ENCODE data around the gene PRSS21. TPM values are rescaled to one million over a fixed set of nuclear protein-coding genes. Genes with fewer than 3 reads are reported as not detected.

PRSS21 gene
- total and polyA plus RNA-seq, 4 donors, result 0.18 to 1.0 (median 0.26) TPM; not detected in 1

DNA sequence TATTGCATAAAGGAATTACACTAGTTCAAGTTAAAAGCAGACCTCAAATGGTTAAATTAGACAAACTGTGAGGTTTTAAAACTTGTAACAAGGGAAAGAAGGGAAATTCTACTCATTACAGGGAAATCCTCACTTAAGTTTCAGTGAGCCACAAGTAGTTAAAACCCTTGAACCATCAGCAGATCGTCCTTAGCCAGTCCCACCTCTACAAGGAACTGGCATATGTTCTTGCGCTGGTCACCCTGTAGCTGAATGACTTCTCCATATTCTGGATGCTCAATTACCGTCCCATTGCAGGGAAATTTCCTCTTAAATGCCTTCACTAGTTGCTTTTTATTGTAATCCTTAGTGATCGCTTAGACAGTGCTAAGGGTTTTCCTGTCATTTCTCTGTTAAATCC lies 5.5 kb downstream of the PRSS21 start:
- no peaks in the 10 kb centered on the region for H3K36me3 ChIP-seq (ENCODE audit: control insufficient read depth in 4 of 4, insufficient read depth in 3 of 4, low read depth in 1 of 4, low read length in 3 of 4)
- TF ChIP-seq TAF1 (conservative IDR thresholded peaks at IDR 0.05), result no peak
- no peak for TF ChIP-seq EGR1 (IDR thresholded peaks at IDR 0.05; ENCODE audit: low read depth in 2 of 2)
- TF ChIP-seq HNF4A (conservative IDR thresholded peaks at IDR 0.05), result no peak
- no peak for TF ChIP-seq FOXA2 (IDR thresholded peaks at IDR 0.05)
- TF ChIP-seq YY1 (IDR thresholded peaks at IDR 0.05), result no peak
- TF ChIP-seq JUND (IDR thresholded peaks at IDR 0.05), result no peak
- no peak for TF ChIP-seq RXRA (IDR thresholded peaks at IDR 0.05)
- TF ChIP-seq, protein P1, sequence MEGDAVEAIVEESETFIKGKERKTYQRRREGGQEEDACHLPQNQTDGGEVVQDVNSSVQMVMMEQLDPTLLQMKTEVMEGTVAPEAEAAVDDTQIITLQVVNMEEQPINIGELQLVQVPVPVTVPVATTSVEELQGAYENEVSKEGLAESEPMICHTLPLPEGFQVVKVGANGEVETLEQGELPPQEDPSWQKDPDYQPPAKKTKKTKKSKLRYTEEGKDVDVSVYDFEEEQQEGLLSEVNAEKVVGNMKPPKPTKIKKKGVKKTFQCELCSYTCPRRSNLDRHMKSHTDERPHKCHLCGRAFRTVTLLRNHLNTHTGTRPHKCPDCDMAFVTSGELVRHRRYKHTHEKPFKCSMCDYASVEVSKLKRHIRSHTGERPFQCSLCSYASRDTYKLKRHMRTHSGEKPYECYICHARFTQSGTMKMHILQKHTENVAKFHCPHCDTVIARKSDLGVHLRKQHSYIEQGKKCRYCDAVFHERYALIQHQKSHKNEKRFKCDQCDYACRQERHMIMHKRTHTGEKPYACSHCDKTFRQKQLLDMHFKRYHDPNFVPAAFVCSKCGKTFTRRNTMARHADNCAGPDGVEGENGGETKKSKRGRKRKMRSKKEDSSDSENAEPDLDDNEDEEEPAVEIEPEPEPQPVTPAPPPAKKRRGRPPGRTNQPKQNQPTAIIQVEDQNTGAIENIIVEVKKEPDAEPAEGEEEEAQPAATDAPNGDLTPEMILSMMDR (IDR thresholded peaks at IDR 0.05; ENCODE audit: low read depth, low read length, missing input control), result no peak
- TF ChIP-seq HNF4G (IDR thresholded peaks at IDR 0.05), result no peak
- no peaks in the 10 kb centered on the region for H3K9me3 ChIP-seq (ENCODE audit: control insufficient read depth in 4 of 4, low read length in 3 of 4)
- no peak overlapping the region for H3K9ac ChIP-seq (ENCODE audit: low read depth in 1 of 2, low read length in 2 of 2)
- no peak overlapping the region for H3K4me3 ChIP-seq (ENCODE audit: low read depth in 1 of 3, low read length in 3 of 3)
- H3K27ac ChIP-seq (ENCODE audit: low read depth in 1 of 2, low read length in 2 of 2), result no peak overlapping the region
- peaks cover 0 to 3% (median 0%) of the 10 kb centered on the region in 4 donors for H3K27me3 ChIP-seq (ENCODE audit: control insufficient read depth in 4 of 4, insufficient read depth in 4 of 4, low read length in 3 of 4)
- no peak for DNase-seq (ENCODE audit: low spot score)
- no peaks in the 10 kb centered on the region for H3K4me1 ChIP-seq (ENCODE audit: control insufficient read depth in 4 of 4, insufficient read depth in 4 of 4, low read length in 3 of 4)
- 69% methylated on average over 4 of the region's 4 CpGs for WGBS

DNA sequence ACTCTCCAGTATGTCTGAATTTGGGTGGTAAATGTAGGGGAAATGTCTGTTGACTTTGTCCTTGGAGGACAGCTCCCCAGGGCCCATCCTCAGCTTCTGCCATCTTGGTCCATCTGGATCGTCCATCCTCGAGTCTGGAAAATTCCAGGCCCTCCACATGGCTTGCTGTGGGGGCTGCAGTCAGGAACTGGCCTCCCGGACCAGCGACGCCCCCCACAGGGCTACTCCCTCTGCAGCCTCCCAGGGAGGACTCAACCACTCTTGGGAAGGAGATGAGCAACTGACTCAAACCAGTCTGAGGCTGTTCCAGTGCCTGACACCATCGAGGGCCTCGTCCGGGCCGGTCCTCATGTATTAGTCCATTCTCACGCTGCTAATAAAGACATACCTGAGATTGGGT lies 7.6 kb downstream of the PRSS21 start:
- Histone ChIP-seq H3K36me3 (ENCODE audit: control insufficient read depth in 4 of 4, insufficient read depth in 3 of 4, low read depth in 1 of 4, low read length in 3 of 4) (no peaks in the 10 kb centered on the region), H3K27me3 (ENCODE audit: control insufficient read depth in 4 of 4, insufficient read depth in 4 of 4, low read length in 3 of 4) (peaks cover 0 to 3% (median 0%) of the 10 kb centered on the region in 4 donors), H3K9ac (ENCODE audit: low read depth in 1 of 2, low read length in 2 of 2) (no peak overlapping the region), H3K4me1 (ENCODE audit: control insufficient read depth in 4 of 4, insufficient read depth in 4 of 4, low read length in 3 of 4) (no peaks in the 10 kb centered on the region), H3K9me3 (ENCODE audit: control insufficient read depth in 4 of 4, low read length in 3 of 4) (no peaks in the 10 kb centered on the region), H3K4me3 (ENCODE audit: low read depth in 1 of 3, low read length in 3 of 3) (no peak overlapping the region), H3K27ac (ENCODE audit: low read depth in 1 of 2, low read length in 2 of 2) (no peak overlapping the region)
- DNase-seq (ENCODE audit: low spot score), result no peak
- no peak for TF ChIP-seq FOXA2 (IDR thresholded peaks at IDR 0.05)
- no peak for TF ChIP-seq RAD21 (IDR thresholded peaks at IDR 0.05)
- TF ChIP-seq NR2F2 (IDR thresholded peaks at IDR 0.05), result no peak
- TF ChIP-seq EGR1 (IDR thresholded peaks at IDR 0.05; ENCODE audit: low read depth in 2 of 2), result no peak
- no peak for TF ChIP-seq SP1 (IDR thresholded peaks at IDR 0.05)
- no peak for TF ChIP-seq TAF1 (conservative IDR thresholded peaks at IDR 0.05)
- TF ChIP-seq RXRA (IDR thresholded peaks at IDR 0.05), result no peak
- no peak for TF ChIP-seq HNF4G (IDR thresholded peaks at IDR 0.05)
- TF ChIP-seq, protein P1 (IDR thresholded peaks at IDR 0.05; ENCODE audit: low read depth, low read length, missing input control), result no peak
- TF ChIP-seq, protein P2, sequence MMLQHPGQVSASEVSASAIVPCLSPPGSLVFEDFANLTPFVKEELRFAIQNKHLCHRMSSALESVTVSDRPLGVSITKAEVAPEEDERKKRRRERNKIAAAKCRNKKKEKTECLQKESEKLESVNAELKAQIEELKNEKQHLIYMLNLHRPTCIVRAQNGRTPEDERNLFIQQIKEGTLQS (IDR thresholded peaks at IDR 0.05), result no peak
- TF ChIP-seq, protein P3, sequence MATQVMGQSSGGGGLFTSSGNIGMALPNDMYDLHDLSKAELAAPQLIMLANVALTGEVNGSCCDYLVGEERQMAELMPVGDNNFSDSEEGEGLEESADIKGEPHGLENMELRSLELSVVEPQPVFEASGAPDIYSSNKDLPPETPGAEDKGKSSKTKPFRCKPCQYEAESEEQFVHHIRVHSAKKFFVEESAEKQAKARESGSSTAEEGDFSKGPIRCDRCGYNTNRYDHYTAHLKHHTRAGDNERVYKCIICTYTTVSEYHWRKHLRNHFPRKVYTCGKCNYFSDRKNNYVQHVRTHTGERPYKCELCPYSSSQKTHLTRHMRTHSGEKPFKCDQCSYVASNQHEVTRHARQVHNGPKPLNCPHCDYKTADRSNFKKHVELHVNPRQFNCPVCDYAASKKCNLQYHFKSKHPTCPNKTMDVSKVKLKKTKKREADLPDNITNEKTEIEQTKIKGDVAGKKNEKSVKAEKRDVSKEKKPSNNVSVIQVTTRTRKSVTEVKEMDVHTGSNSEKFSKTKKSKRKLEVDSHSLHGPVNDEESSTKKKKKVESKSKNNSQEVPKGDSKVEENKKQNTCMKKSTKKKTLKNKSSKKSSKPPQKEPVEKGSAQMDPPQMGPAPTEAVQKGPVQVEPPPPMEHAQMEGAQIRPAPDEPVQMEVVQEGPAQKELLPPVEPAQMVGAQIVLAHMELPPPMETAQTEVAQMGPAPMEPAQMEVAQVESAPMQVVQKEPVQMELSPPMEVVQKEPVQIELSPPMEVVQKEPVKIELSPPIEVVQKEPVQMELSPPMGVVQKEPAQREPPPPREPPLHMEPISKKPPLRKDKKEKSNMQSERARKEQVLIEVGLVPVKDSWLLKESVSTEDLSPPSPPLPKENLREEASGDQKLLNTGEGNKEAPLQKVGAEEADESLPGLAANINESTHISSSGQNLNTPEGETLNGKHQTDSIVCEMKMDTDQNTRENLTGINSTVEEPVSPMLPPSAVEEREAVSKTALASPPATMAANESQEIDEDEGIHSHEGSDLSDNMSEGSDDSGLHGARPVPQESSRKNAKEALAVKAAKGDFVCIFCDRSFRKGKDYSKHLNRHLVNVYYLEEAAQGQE (IDR thresholded peaks at IDR 0.05), result no peak
- TF ChIP-seq YY1 (IDR thresholded peaks at IDR 0.05), result no peak
- TF ChIP-seq, protein P4, sequence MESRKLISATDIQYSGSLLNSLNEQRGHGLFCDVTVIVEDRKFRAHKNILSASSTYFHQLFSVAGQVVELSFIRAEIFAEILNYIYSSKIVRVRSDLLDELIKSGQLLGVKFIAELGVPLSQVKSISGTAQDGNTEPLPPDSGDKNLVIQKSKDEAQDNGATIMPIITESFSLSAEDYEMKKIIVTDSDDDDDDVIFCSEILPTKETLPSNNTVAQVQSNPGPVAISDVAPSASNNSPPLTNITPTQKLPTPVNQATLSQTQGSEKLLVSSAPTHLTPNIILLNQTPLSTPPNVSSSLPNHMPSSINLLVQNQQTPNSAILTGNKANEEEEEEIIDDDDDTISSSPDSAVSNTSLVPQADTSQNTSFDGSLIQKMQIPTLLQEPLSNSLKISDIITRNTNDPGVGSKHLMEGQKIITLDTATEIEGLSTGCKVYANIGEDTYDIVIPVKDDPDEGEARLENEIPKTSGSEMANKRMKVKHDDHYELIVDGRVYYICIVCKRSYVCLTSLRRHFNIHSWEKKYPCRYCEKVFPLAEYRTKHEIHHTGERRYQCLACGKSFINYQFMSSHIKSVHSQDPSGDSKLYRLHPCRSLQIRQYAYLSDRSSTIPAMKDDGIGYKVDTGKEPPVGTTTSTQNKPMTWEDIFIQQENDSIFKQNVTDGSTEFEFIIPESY (IDR thresholded peaks at IDR 0.05), result no peak
- TF ChIP-seq GABPA (IDR thresholded peaks at IDR 0.05 in 1 of 2, conservative IDR thresholded peaks at IDR 0.05 in 1 of 2), result no peak
- no peak for TF ChIP-seq MAX (IDR thresholded peaks at IDR 0.05)
- 80% methylated on average over 10 of the region's 10 CpGs for WGBS

Measured in liver (tissue), 9 donors.